Measurements from ENCODE around the gene RASL12. TPM values are rescaled to one million over a fixed set of nuclear protein-coding genes. Genes with fewer than 3 reads are reported as not detected.
A peak's percentile ranks its signal among the peaks of the same experiment; 100 is the strongest.

The RASL12 gene
- total and polyA plus RNA-seq, 11 donors, result 8.3 to 35.0 (median 13.3) TPM

- DNase-seq, result peak in 1 of 5 donors; percentile 21
- Histone ChIP-seq H3K27ac (peak overlapping the region in 3 of 12 donors; percentile 11 to 92 (median 34)), H3K27me3 (peaks cover 0 to 4% (median 0%) of the 10 kb centered on the region in 9 donors), H3K9me3 (no peaks in the 10 kb centered on the region), H3K4me3 (no peak overlapping the region), H3K4me1 (peaks cover 8 to 87% (median 43%) of the 10 kb centered on the region in 12 donors), H3K36me3 (no peaks in the 10 kb centered on the region)
- intact Hi-C loops (cut with DNase I), result loop anchor here in 3 of 10 donors (1.0 to 10.0 kb wide), 4 partner anchors 28 to 50 kb away; no protein-coding TSS in a partner anchor
- WGBS, 4 donors, result 47 to 55% (median 48%) methylated on average over 7 of the region's 7 CpGs
- no peak for ATAC-seq
- TF ChIP-seq, protein P1, sequence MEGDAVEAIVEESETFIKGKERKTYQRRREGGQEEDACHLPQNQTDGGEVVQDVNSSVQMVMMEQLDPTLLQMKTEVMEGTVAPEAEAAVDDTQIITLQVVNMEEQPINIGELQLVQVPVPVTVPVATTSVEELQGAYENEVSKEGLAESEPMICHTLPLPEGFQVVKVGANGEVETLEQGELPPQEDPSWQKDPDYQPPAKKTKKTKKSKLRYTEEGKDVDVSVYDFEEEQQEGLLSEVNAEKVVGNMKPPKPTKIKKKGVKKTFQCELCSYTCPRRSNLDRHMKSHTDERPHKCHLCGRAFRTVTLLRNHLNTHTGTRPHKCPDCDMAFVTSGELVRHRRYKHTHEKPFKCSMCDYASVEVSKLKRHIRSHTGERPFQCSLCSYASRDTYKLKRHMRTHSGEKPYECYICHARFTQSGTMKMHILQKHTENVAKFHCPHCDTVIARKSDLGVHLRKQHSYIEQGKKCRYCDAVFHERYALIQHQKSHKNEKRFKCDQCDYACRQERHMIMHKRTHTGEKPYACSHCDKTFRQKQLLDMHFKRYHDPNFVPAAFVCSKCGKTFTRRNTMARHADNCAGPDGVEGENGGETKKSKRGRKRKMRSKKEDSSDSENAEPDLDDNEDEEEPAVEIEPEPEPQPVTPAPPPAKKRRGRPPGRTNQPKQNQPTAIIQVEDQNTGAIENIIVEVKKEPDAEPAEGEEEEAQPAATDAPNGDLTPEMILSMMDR (IDR thresholded peaks at IDR 0.05), result peak in 8 of 12 donors; percentile 11 to 53 (median 40)
- no peak for TF ChIP-seq POLR2A (IDR thresholded peaks at IDR 0.05)
Measured at GRCh38 chr15:65083262-65083701, 15.5 kb upstream of the RASL12 start.

DNA sequence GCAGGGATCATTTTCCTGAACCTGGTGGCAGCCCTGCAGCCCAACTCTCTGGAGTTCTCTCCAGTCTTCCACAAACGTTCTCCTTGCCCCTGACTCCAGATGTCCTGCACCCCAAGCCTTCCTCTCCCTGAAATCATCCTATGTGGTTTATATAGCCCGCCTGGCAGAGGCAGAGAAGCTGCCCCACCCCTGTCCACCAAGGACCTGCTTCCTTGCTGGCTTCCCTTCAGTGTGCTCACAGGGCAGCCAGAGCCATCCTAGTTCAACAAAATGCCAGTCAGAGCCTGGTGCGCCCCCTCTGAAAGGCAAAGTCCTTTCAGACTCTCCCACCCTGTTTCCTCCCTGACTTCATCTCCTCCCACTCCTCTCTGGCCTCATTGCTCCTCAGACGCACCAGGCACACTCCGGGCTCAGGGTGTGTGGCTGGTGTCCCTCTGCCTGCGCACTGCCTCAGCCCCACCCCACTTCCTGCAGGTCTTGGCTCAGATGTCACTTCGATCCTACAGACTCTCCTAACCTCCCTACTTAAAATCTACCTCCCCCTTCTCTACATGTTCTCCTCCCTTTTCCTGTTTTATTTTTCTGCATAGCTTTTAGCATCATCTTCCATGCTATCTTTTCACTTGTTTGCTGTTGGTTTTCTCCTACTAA, 14.6 kb upstream of the RASL12 start:
- DNase-seq (peak in 1 of 5 donors; percentile 41), ATAC-seq (peak in 1 of 4 donors; percentile 21)
- Histone ChIP-seq H3K4me3 (no peak overlapping the region), H3K36me3 (no peaks in the 10 kb centered on the region), H3K9me3 (no peaks in the 10 kb centered on the region), H3K27me3 (peaks cover 0 to 12% (median 0%) of the 10 kb centered on the region in 9 donors), H3K27ac (peak overlapping the region in 9 of 12 donors; percentile 9 to 92 (median 62)), H3K4me1 (peaks cover 8 to 87% (median 44%) of the 10 kb centered on the region in 12 donors)
- TF ChIP-seq POLR2A (IDR thresholded peaks at IDR 0.05), result no peak
- TF ChIP-seq, protein P1 (IDR thresholded peaks at IDR 0.05), result no peak
- intact Hi-C loops (cut with DNase I), result loop anchor here in 3 of 10 donors (2.0 to 10.0 kb wide), 3 partner anchors 28 to 50 kb away; no protein-coding TSS in a partner anchor
- WGBS, 4 donors, result 23 to 32% (median 30%) methylated on average over 7 of the region's 7 CpGs

GRCh38 chr15:65081758-65082157, 14.0 kb upstream of the RASL12 start:
- intact Hi-C loops (cut with DNase I), result loop anchor here in 3 of 10 donors (2.0 to 10.0 kb wide), 3 partner anchors 27 to 49 kb away; no protein-coding TSS in a partner anchor
- no peak overlapping the region for H3K4me3 ChIP-seq
- no peaks in the 10 kb centered on the region for H3K36me3 ChIP-seq
- TF ChIP-seq POLR2A (IDR thresholded peaks at IDR 0.05), result no peak
- TF ChIP-seq, protein P1 (IDR thresholded peaks at IDR 0.05), result no peak
- peaks cover 0 to 17% (median 0%) of the 10 kb centered on the region in 9 donors for H3K27me3 ChIP-seq
- DNase-seq (peak in 1 of 5 donors; percentile 18), ATAC-seq (no peak)
- H3K4me1 ChIP-seq, result peaks cover 8 to 88% (median 43%) of the 10 kb centered on the region in 12 donors
- H3K9me3 ChIP-seq, result no peaks in the 10 kb centered on the region
- peak overlapping the region in 9 of 12 donors; percentile 32 to 92 (median 64) for H3K27ac ChIP-seq
- 73 to 80% (median 74%) methylated on average over 5 of the region's 5 CpGs for WGBS, 4 donors

GRCh38 chr15:65081270-65081669, 13.5 kb upstream of the RASL12 start:
- intact Hi-C loops (cut with DNase I), result loop anchor here in 2 of 10 donors (10.0 kb wide), 1 partner anchor 46 kb away; no protein-coding TSS in a partner anchor
- Histone ChIP-seq H3K9me3 (no peaks in the 10 kb centered on the region), H3K27ac (peak overlapping the region in 9 of 12 donors; percentile 32 to 92 (median 64)), H3K4me3 (no peak overlapping the region), H3K4me1 (peaks cover 8 to 88% (median 44%) of the 10 kb centered on the region in 12 donors), H3K27me3 (peaks cover 0 to 20% (median 0%) of the 10 kb centered on the region in 9 donors), H3K36me3 (no peaks in the 10 kb centered on the region)
- ATAC-seq (peak; percentile 39 to 68 (median 55)), DNase-seq (peak in 2 of 5 donors; percentile 32 to 52)
- WGBS, 4 donors, result 35 to 52% (median 47%) methylated on average over 6 of the region's 6 CpGs
- TF ChIP-seq, protein P1 (IDR thresholded peaks at IDR 0.05), result no peak
- TF ChIP-seq POLR2A (IDR thresholded peaks at IDR 0.05), result no peak
